Neutrophil (primary cell): ENCODE results near the gene DENND4B.

Source experiments
- H3K27ac ChIP-seq: fragments of 200-600 bp; sonication (generic); 2 replicates; pipeline ENCODE4 v1.5.1; 2016; ENCODE audit warnings: mild to moderate bottlenecking, moderate library complexity
- H3K27me3 ChIP-seq: fragments of 200-600 bp; sonication (generic); 2 replicates; pipeline ENCODE4 v1.6.0; 2016; ENCODE audit warnings: mild to moderate bottlenecking
- H3K36me3 ChIP-seq: fragments of 200-600 bp; sonication (generic); 2 replicates; pipeline ENCODE4 v1.5.1; 2017
- H3K4me1 ChIP-seq, 2 experiments: fragments of 200-600 bp in 1 of 2; sonication (generic) in 1 of 2; 1 replicate in 1 of 2; 2 replicates in 1 of 2; pipeline versions ENCODE4 v1.5.1 to v1.6.1; 2013 to 2016; ENCODE audit warnings: low read depth in 1 of 2, low read length in 1 of 2, mild to moderate bottlenecking in 1 of 2, moderate library complexity in 1 of 2; ENCODE audit not compliant: control insufficient read depth in 1 of 2, insufficient read depth in 1 of 2
- H3K4me3 ChIP-seq, 2 experiments: fragments of 200-600 bp in 1 of 2; sonication (generic) in 1 of 2; 1 replicate in 1 of 2; 2 replicates in 1 of 2; pipeline ENCODE4 v1.5.1; 2013 to 2016; ENCODE audit warnings: low read depth in 1 of 2, low read length in 1 of 2, mild to moderate bottlenecking in 1 of 2, moderate library complexity in 1 of 2
- H3K9me3 ChIP-seq: fragments of 200-600 bp; sonication (generic); 2 replicates; pipeline ENCODE4 v1.5.1; 2016
- CTCF ChIP-seq: fragments of 200-600 bp; sonication (generic); IDR thresholded peaks from 2 replicates; pipeline ENCODE4 v1.5.1; 2016; ENCODE audit warnings: antibody characterized with exemption

DENND4B gene

GRCh38 chr1:153991151-153991630, 44.7 kb upstream of the DENND4B start:
- no peak for TF ChIP-seq CTCF
- Histone ChIP-seq H3K27ac (peak overlapping the region; percentile 93), H3K27me3 (no peaks in the 10 kb centered on the region), H3K36me3 (peaks cover 33% of the 10 kb centered on the region), H3K9me3 (no peaks in the 10 kb centered on the region), H3K4me3 (peak overlapping the region; percentile 85 to 94), H3K4me1 (peaks cover 29 to 30% of the 10 kb centered on the region in 2 experiments)

- H3K27me3 ChIP-seq: no peaks in the 10 kb centered on the region
- H3K4me3 ChIP-seq: peak within 1 kb of the TSS; percentile 85 to 94
- H3K9me3 ChIP-seq: no peaks in the 10 kb centered on the region
- peak within 1 kb of the TSS; percentile 93 for H3K27ac ChIP-seq
- peaks cover 34 to 35% of the 10 kb centered on the region in 2 experiments for H3K4me1 ChIP-seq
- peak; percentile 45 for TF ChIP-seq CTCF
- peaks cover 31% of the 10 kb centered on the region for H3K36me3 ChIP-seq
Measured at GRCh38 chr1:153990468-153991150, 44.1 kb upstream of the DENND4B start, which contains the start of gene RPS27. Gene RPS27, plus strand, starts transcription at chr1:153990762. Its CDS starts 35 bp downstream, at chr1:153990797.

- Histone ChIP-seq H3K4me3 (no peak overlapping the region), H3K36me3 (peaks cover 6% of the 10 kb centered on the region), H3K4me1 (peaks cover 47 to 53% of the 10 kb centered on the region in 2 experiments), H3K27me3 (no peaks in the 10 kb centered on the region), H3K9me3 (no peaks in the 10 kb centered on the region), H3K27ac (no peak overlapping the region)
- no peak for TF ChIP-seq CTCF
Measured at GRCh38 chr1:153987621-153988020, 41.1 kb upstream of the DENND4B start.

- peak within 1 kb of the TSS; percentile 43 to 58 for H3K4me3 ChIP-seq
- no peak for TF ChIP-seq CTCF
- no peaks in the 10 kb centered on the region for H3K36me3 ChIP-seq
- no peaks in the 10 kb centered on the region for H3K9me3 ChIP-seq
- H3K4me1 ChIP-seq: peaks cover 38 to 42% of the 10 kb centered on the region in 2 experiments
- peak within 1 kb of the TSS; percentile 68 for H3K27ac ChIP-seq
- no peaks in the 10 kb centered on the region for H3K27me3 ChIP-seq
Measured at GRCh38 chr1:153985941-153986761, 39.6 kb upstream of the DENND4B start, which contains the start of gene RAB13. Gene RAB13, minus strand, starts transcription at chr1:153986339. Its CDS starts 103 bp downstream, at chr1:153986236.

- Histone ChIP-seq H3K27ac (peak overlapping the region; percentile 68), H3K27me3 (no peaks in the 10 kb centered on the region), H3K4me3 (peak overlapping the region; percentile 43 to 58), H3K4me1 (peaks cover 33 to 39% of the 10 kb centered on the region in 2 experiments), H3K36me3 (no peaks in the 10 kb centered on the region), H3K9me3 (no peaks in the 10 kb centered on the region)
- no peak for TF ChIP-seq CTCF
Measured at GRCh38 chr1:153985341-153985912, 38.9 kb upstream of the DENND4B start.
